ENCODE results near the gene AURKAIP1. TPM values are rescaled to one million over a fixed set of nuclear protein-coding genes. Genes with fewer than 3 reads are reported as not detected.
A peak's percentile ranks its signal among the peaks of the same experiment; 100 is the strongest.

AURKAIP1 gene
- total and polyA plus RNA-seq, 2 of the 4 experiments (the other 2 are of a cell fraction), result 45.7 to 107 TPM

DNA sequence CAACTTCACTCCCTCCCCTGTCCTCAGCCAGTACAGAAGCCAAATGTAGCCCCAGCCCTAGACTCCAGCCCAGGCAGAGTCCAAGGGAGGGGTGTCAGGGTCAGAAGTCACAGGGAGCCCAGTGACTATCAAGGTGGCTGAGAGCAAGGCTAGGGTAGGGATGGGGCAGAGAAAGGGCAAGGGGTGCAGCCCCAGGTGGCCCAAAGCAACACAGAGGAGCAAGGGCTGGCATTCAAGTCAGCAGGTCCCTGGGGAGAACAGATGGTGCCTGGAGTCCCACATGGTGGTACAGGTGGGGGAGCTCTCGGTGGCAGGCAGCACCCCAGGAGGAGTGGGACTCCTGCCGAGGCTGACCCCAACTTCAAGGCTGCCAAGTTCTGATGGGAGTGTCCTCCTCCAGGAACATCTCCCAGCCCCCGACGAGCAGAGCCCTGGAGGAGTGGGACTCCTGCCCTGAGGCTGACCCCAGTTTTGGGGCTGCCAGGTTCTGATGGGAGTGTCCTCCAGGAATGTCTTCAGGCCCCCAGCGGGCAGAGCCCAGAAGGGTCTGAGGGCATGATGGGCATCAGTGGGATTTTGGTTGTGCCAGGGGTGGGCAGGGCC, 22.1 kb downstream of the AURKAIP1 start:
- Histone ChIP-seq H2AK5ac (ENCODE audit: low read depth, low read length) (0 out of 2 replicates have a peak overlapping the region, but pooled peaks have one; percentile 7), H2AK9ac (replicated peaks; ENCODE audit: low read depth, low read length, poor library complexity) (no peak overlapping the region), H2BK20ac (ENCODE audit: low read depth, low read length) (no peak overlapping the region), H3K9me1 (ENCODE audit: insufficient read depth, low read length) (no peaks in the 10 kb centered on the region), H4K5ac (ENCODE audit: low read depth, low read length) (0 out of 2 replicates have a peak overlapping the region, but pooled peaks have one; percentile 20), H3K4ac (ENCODE audit: low read depth, low read length) (no peak overlapping the region), H2BK5ac (ENCODE audit: low read depth, low read length, poor library complexity, severe bottlenecking) (no peak overlapping the region), H3K79me1 (ENCODE audit: low read depth in 1 of 2, low read length in 2 of 2) (peaks cover 8 to 29% of the 10 kb centered on the region in 2 experiments; a peak in 3 of 4 replicates), H4K8ac (ENCODE audit: low read depth in 2 of 2, low read length in 2 of 2) (no peak overlapping the region), H2AFZ (replicated peaks; ENCODE audit: low read length, poor library complexity) (peak overlapping the region; percentile 8), H3K9me3 (ENCODE audit: control insufficient read depth, insufficient read depth, low read length) (no peaks in the 10 kb centered on the region), H4K20me1 (ENCODE audit: insufficient read depth, low read length) (peaks cover 60% of the 10 kb centered on the region), H4K91ac (ENCODE audit: insufficient read depth, low read depth, low read length) (no peak overlapping the region), H3K18ac (ENCODE audit: low read depth, low read length) (no peak overlapping the region), H3K36me3 (ENCODE audit: control insufficient read depth, insufficient read depth, low read length) (peaks cover 39% of the 10 kb centered on the region), H3K4me3 (ENCODE audit: insufficient read depth, low read depth, low read length) (no peak overlapping the region), H3K27me3 (ENCODE audit: control insufficient read depth, insufficient read depth, low read length) (no peaks in the 10 kb centered on the region), H2BK120ac (ENCODE audit: low read depth, low read length) (no peak overlapping the region), H3K9ac (ENCODE audit: low read depth, low read length) (no peak overlapping the region), H2BK15ac (ENCODE audit: low read depth, low read length) (no peak overlapping the region), H3K23ac (ENCODE audit: low read depth, low read length) (peak overlapping the region; percentile 56; the same call in 1 of the 2 replicates), H3K14ac (replicated peaks; ENCODE audit: low read depth, low read length) (no peak overlapping the region), H3K4me1 (ENCODE audit: control insufficient read depth, insufficient read depth, low read length) (peaks cover 21% of the 10 kb centered on the region), H3K4me2 (ENCODE audit: low read depth, low read length) (no peak overlapping the region), H3K27ac (ENCODE audit: insufficient read depth, low read length) (peak overlapping the region; percentile 0; the same call in 1 of the 2 replicates), H3K56ac (ENCODE audit: extremely low read depth, insufficient read depth, low read length) (no peak overlapping the region)
- intact Hi-C loops (cut with micrococcal nuclease), result no loop called here
- BruUV-seq (replicated peaks), result TSS peak; percentile 82
- ATAC-seq (ENCODE audit: low read depth) (no peak), DNase-seq (no peak)
- CTCF ChIA-PET, result no interaction called here
- no CpG with 5 or more reads among the region's 5 CpGs for WGBS, 2 experiments (ENCODE audit: extremely low coverage in 2 of 2, insufficient read length in 1 of 2)
- TF ChIP-seq, protein P1, sequence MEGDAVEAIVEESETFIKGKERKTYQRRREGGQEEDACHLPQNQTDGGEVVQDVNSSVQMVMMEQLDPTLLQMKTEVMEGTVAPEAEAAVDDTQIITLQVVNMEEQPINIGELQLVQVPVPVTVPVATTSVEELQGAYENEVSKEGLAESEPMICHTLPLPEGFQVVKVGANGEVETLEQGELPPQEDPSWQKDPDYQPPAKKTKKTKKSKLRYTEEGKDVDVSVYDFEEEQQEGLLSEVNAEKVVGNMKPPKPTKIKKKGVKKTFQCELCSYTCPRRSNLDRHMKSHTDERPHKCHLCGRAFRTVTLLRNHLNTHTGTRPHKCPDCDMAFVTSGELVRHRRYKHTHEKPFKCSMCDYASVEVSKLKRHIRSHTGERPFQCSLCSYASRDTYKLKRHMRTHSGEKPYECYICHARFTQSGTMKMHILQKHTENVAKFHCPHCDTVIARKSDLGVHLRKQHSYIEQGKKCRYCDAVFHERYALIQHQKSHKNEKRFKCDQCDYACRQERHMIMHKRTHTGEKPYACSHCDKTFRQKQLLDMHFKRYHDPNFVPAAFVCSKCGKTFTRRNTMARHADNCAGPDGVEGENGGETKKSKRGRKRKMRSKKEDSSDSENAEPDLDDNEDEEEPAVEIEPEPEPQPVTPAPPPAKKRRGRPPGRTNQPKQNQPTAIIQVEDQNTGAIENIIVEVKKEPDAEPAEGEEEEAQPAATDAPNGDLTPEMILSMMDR (conservative IDR thresholded peaks at IDR 0.05; ENCODE audit: low read depth, low read length), result no peak
- TF ChIP-seq, protein P2, sequence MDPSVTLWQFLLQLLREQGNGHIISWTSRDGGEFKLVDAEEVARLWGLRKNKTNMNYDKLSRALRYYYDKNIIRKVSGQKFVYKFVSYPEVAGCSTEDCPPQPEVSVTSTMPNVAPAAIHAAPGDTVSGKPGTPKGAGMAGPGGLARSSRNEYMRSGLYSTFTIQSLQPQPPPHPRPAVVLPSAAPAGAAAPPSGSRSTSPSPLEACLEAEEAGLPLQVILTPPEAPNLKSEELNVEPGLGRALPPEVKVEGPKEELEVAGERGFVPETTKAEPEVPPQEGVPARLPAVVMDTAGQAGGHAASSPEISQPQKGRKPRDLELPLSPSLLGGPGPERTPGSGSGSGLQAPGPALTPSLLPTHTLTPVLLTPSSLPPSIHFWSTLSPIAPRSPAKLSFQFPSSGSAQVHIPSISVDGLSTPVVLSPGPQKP (IDR thresholded peaks at IDR 0.05; ENCODE audit: borderline replicate concordance, low read depth, low read length), result no peak
- TF ChIP-seq SMC3 (IDR thresholded peaks at IDR 0.05; ENCODE audit: low read depth, low read length), result no peak
- TF ChIP-seq MAZ (IDR thresholded peaks at IDR 0.05; ENCODE audit: borderline replicate concordance, low read depth, low read length), result no peak
- TF ChIP-seq, protein P3, sequence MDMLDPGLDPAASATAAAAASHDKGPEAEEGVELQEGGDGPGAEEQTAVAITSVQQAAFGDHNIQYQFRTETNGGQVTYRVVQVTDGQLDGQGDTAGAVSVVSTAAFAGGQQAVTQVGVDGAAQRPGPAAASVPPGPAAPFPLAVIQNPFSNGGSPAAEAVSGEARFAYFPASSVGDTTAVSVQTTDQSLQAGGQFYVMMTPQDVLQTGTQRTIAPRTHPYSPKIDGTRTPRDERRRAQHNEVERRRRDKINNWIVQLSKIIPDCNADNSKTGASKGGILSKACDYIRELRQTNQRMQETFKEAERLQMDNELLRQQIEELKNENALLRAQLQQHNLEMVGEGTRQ (IDR thresholded peaks at IDR 0.05; ENCODE audit: low read depth, low read length), result no peak
- TF ChIP-seq CHD1 (IDR thresholded peaks at IDR 0.05; ENCODE audit: low read depth, low read length), result no peak
- no peak for TF ChIP-seq POLR2A (IDR thresholded peaks at IDR 0.05; ENCODE audit: low read depth, low read length)
- no peak for TF ChIP-seq RCOR1 (IDR thresholded peaks at IDR 0.05; ENCODE audit: insufficient replicate concordance, low read length)
- TF ChIP-seq MAFK (IDR thresholded peaks at IDR 0.05; ENCODE audit: low read depth, low read length), result no peak
- no peak for TF ChIP-seq NFE2L2 (IDR thresholded peaks at IDR 0.05; ENCODE audit: low read depth, low read length)
- TF ChIP-seq RAD21 (IDR thresholded peaks at IDR 0.05; ENCODE audit: low read length), result no peak
- TF ChIP-seq FOS (IDR thresholded peaks at IDR 0.05; ENCODE audit: low read depth, low read length), result no peak
- TF ChIP-seq CEBPB (IDR thresholded peaks at IDR 0.05; ENCODE audit: low read depth, low read length), result no peak
- no peak for TF ChIP-seq BHLHE40 (IDR thresholded peaks at IDR 0.05; ENCODE audit: low read depth, low read length)
- dilution Hi-C loops (cut with HindIII; ENCODE audit: low sequenced_read_pairs, unreplicated experiment), result no loop called here
- in situ Hi-C loops (cut with MboI; ENCODE audit: low sequenced_read_pairs), result no loop called here
- POLR2A ChIA-PET (ENCODE audit: unreplicated experiment), result no interaction called here
